Nephron (organoid): Measurements from ENCODE around the gene HMGN3.
A peak's percentile ranks its signal among the peaks of the same experiment; 100 is the strongest.

ENCODE experiments used
- H3K27ac Mint-ChIP-seq, 3 experiments: 2 replicates each; pipeline ENCODE4 v1.8.0; 2020; ENCODE audit warnings: mixed read lengths in 3 of 3, mild to moderate bottlenecking in 2 of 3, moderate library complexity in 1 of 3
- H3K27me3 Mint-ChIP-seq: 2 replicates; pipeline ENCODE4 v1.8.0; 2021; ENCODE audit warnings: low read depth, mild to moderate bottlenecking, moderate library complexity, mixed read lengths
- H3K36me3 Mint-ChIP-seq: 2 replicates; pipeline ENCODE4 v1.8.0; 2020; ENCODE audit warnings: low read depth, mixed read lengths
- H3K4me1 Mint-ChIP-seq: 2 replicates; pipeline ENCODE4 v1.8.0; 2020; ENCODE audit warnings: mixed read lengths
- H3K4me3 Mint-ChIP-seq, 3 experiments: 2 replicates each; pipeline ENCODE4 v1.8.0; 2020; ENCODE audit warnings: mild to moderate bottlenecking in 3 of 3, mixed read lengths in 3 of 3, moderate library complexity in 2 of 3
- H3K9me3 Mint-ChIP-seq: 2 replicates; pipeline ENCODE4 v1.8.0; 2020; ENCODE audit warnings: mixed read lengths
- TF ChIP-seq, protein P1 (sequence below), 3 experiments: fragments of 200-600 bp; sonication (generic); IDR thresholded peaks; one replicate each; pipeline ENCODE4 v1.5.0; 2021; ENCODE audit warnings: antibody characterized with exemption in 3 of 3; ENCODE audit not compliant: unreplicated experiment in 3 of 3

Gene HMGN3

DNA sequence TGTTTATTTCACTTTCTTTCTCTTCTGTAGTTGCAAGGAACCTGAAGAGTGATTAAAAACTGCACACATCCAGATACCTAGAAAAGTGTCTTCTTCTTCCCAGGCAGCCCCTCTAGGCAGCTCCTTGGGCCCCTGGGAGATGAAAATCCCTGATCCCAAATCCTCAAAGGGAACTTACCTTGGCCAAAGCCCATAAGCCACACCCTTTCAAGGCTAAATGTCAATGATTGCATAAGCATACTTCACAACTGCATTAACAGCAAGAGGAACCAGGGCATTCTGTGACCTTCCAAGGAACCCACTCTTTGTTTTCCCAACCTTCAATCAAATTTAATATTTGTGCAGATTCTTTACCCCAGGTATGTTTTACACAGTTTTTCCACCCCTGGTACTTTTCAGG, 4.4 kb upstream of the HMGN3 start:
- no peaks in the 10 kb centered on the region for H3K4me1 Mint-ChIP-seq
- TF ChIP-seq, protein P1, sequence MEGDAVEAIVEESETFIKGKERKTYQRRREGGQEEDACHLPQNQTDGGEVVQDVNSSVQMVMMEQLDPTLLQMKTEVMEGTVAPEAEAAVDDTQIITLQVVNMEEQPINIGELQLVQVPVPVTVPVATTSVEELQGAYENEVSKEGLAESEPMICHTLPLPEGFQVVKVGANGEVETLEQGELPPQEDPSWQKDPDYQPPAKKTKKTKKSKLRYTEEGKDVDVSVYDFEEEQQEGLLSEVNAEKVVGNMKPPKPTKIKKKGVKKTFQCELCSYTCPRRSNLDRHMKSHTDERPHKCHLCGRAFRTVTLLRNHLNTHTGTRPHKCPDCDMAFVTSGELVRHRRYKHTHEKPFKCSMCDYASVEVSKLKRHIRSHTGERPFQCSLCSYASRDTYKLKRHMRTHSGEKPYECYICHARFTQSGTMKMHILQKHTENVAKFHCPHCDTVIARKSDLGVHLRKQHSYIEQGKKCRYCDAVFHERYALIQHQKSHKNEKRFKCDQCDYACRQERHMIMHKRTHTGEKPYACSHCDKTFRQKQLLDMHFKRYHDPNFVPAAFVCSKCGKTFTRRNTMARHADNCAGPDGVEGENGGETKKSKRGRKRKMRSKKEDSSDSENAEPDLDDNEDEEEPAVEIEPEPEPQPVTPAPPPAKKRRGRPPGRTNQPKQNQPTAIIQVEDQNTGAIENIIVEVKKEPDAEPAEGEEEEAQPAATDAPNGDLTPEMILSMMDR (IDR thresholded peaks at IDR 0.05; ENCODE audit: unreplicated experiment in 3 of 3) = no peak
- no peaks in the 10 kb centered on the region for H3K27me3 Mint-ChIP-seq
- no peak overlapping the region for H3K27ac Mint-ChIP-seq
- H3K9me3 Mint-ChIP-seq = no peaks in the 10 kb centered on the region
- H3K36me3 Mint-ChIP-seq = no peaks in the 10 kb centered on the region
- H3K4me3 Mint-ChIP-seq = no peak overlapping the region

- Mint-ChIP-seq H3K4me1 (peaks cover 5% of the 10 kb centered on the region), H3K9me3 (no peaks in the 10 kb centered on the region), H3K4me3 (no peak overlapping the region), H3K27ac (no peak overlapping the region), H3K27me3 (no peaks in the 10 kb centered on the region), H3K36me3 (no peaks in the 10 kb centered on the region)
- TF ChIP-seq, protein P1 (IDR thresholded peaks at IDR 0.05; ENCODE audit: unreplicated experiment in 3 of 3) = no peak
Measured at GRCh38 chr6:79236711-79237110, 2.2 kb upstream of the HMGN3 start.

- Mint-ChIP-seq H3K9me3 (no peaks in the 10 kb centered on the region), H3K4me3 (peak overlapping the region; percentile 89 to 95 (median 94)), H3K4me1 (peaks cover 7% of the 10 kb centered on the region), H3K27me3 (no peaks in the 10 kb centered on the region), H3K27ac (peak overlapping the region; percentile 87 to 96 (median 95)), H3K36me3 (peaks cover 16% of the 10 kb centered on the region)
- TF ChIP-seq, protein P1 (IDR thresholded peaks at IDR 0.05; ENCODE audit: unreplicated experiment in 3 of 3) = peak; percentile 36 to 48 (median 38)
Measured at GRCh38 chr6:79233611-79234149, 802 bp downstream of the HMGN3 start.

GRCh38 chr6:79232696-79233462, 1.6 kb downstream of the HMGN3 start:
- H3K4me3 Mint-ChIP-seq = peak overlapping the region; percentile 89 to 95 (median 94)
- peaks cover 24% of the 10 kb centered on the region for H3K36me3 Mint-ChIP-seq
- TF ChIP-seq, protein P1 (IDR thresholded peaks at IDR 0.05; ENCODE audit: unreplicated experiment in 3 of 3) = no peak
- no peaks in the 10 kb centered on the region for H3K27me3 Mint-ChIP-seq
- peaks cover 7% of the 10 kb centered on the region for H3K4me1 Mint-ChIP-seq
- peak overlapping the region; percentile 87 to 96 (median 95) for H3K27ac Mint-ChIP-seq
- H3K9me3 Mint-ChIP-seq = no peaks in the 10 kb centered on the region

DNA sequence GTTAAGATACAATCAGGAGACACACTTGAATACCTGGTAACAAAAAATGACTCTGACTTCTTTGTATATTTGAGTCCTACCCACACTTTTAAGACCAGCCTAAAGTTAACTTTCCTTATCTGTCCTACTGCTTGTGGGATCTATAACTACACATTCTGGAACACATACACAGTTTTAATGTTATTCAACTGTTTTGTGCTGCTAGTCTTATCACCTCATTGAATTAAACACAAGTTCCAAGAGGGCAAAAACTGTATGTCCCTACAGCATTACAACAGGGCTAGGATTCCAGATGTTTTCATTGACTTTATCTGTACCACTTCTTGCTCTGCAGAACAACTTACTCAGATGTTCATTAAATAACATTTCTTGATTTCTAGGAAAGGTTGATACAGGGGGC, 2.8 kb downstream of the HMGN3 start:
- Mint-ChIP-seq H3K4me1 (peaks cover 10% of the 10 kb centered on the region), H3K27ac (peak overlapping the region; percentile 33 to 64 (median 54)), H3K9me3 (no peaks in the 10 kb centered on the region), H3K4me3 (peak overlapping the region; percentile 59 to 76 (median 71)), H3K36me3 (peaks cover 28% of the 10 kb centered on the region), H3K27me3 (no peaks in the 10 kb centered on the region)
- TF ChIP-seq, protein P1 (IDR thresholded peaks at IDR 0.05; ENCODE audit: unreplicated experiment in 3 of 3) = no peak
